ENCODE data around the gene NOL4L. TPM values are rescaled to one million over a fixed set of nuclear protein-coding genes. Genes with fewer than 3 reads are reported as not detected.

The NOL4L gene
- total and polyA plus RNA-seq, 2 donors (not counting 3 experiments of a cell fraction or from before 2014, with no cell fraction given) = 55.2 to 79.6 TPM

DNA sequence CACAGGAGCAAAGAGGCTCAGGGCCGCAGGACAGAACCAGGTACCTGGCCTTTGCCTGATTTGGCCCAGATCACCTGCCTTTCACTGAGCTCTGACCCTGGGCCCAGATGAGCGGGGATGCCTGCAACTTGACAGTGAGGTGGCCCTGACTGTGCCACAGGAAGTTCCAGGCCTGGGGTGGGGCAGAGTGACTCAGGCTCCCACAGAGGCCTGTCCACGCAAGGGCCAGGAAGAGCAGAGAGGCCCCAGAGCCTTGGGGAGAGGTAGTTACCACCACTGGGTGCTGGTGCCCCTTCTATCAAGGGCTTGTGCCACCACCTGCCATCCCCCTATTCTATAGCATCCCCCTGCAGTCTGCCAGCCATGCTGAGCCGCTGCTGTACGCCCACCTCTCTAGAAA, 4.1 kb upstream of the NOL4L start:
- Histone ChIP-seq H2AFZ (ENCODE audit: low read depth, low read length) (no peak overlapping the region), H3K27me3 (ENCODE audit: control insufficient read depth in 2 of 2, insufficient read depth in 2 of 2, low read length in 2 of 2) (peaks cover 18 to 26% of the 10 kb centered on the region in 2 experiments), H3K36me3 (ENCODE audit: control insufficient read depth in 2 of 2, extremely low read depth in 1 of 2, insufficient read depth in 2 of 2, low read length in 2 of 2) (no peaks in the 10 kb centered on the region), H3K27ac (ENCODE audit: insufficient read depth, low read depth, low read length) (no peak overlapping the region), H3K9me3 (replicated peaks; ENCODE audit: control insufficient read depth, insufficient read depth, low read length) (no peaks in the 10 kb centered on the region), H3K79me2 (ENCODE audit: control insufficient read depth, insufficient read depth, low read length) (no peaks in the 10 kb centered on the region), H3K4me2 (ENCODE audit: insufficient read depth, low read length) (no peak overlapping the region), H3K9ac (replicated peaks; ENCODE audit: extremely low read depth, insufficient read depth, low read length) (no peak overlapping the region), H3K4me1 (ENCODE audit: control insufficient read depth, extremely low read depth, insufficient read depth, low read length) (no peaks in the 10 kb centered on the region), H3K4me3 (replicated peaks in 1 of 3; ENCODE audit: insufficient read depth in 1 of 3, low read depth in 1 of 3, low read length in 3 of 3) (no peak overlapping the region), H3K9me1 (replicated peaks; ENCODE audit: control insufficient read depth, extremely low read depth, insufficient read depth, low read length) (no peaks in the 10 kb centered on the region), H4K20me1 (replicated peaks; ENCODE audit: control insufficient read depth, extremely low read depth, insufficient read depth, low read length) (no peaks in the 10 kb centered on the region)
- TF ChIP-seq POLR2AphosphoS5 (IDR thresholded peaks at IDR 0.05; ENCODE audit: insufficient read depth, low read depth, low read length) = no peak
- no peak for TF ChIP-seq JUN (IDR thresholded peaks at IDR 0.05; ENCODE audit: borderline replicate concordance, insufficient read depth, insufficient read length, low read depth)
- no peak for TF ChIP-seq POLR2A (IDR thresholded peaks at IDR 0.05; ENCODE audit: low read depth, low read length)
- TF ChIP-seq GATA2 (IDR thresholded peaks at IDR 0.05; ENCODE audit: insufficient read depth, insufficient read length, low read depth, low read length) = no peak
- no peak for TF ChIP-seq EZH2 (IDR thresholded peaks at IDR 0.05; ENCODE audit: borderline replicate concordance, low read depth, low read length, severe bottlenecking)
- no peak for TF ChIP-seq MAX (IDR thresholded peaks at IDR 0.05; ENCODE audit: insufficient read depth, insufficient read length)
- no peak for TF ChIP-seq CTCF (IDR thresholded peaks at IDR 0.05; ENCODE audit: extremely low read depth in 1 of 2, insufficient read depth in 1 of 2, low read depth in 1 of 2, low read length in 2 of 2)
- no peak for TF ChIP-seq FOS (IDR thresholded peaks at IDR 0.05; ENCODE audit: borderline replicate concordance, insufficient read depth, low read length)
- TF ChIP-seq MYC (IDR thresholded peaks at IDR 0.05; ENCODE audit: low read depth, low read length) = no peak
- DNase-seq (ENCODE audit: low read depth, low spot score) (no peak), FAIRE-seq (no peak)
- BruUV-seq (replicated peaks) = no TSS peak
- CTCF ChIA-PET = interaction anchor here (1.0 kb wide), 1 partner anchor 35 kb away, joined by 3 read pairs; no protein-coding TSS in a partner anchor
- dilution Hi-C loops (cut with MboI; ENCODE audit: extremely low pct_ligation_motif_present, low sequenced_read_pairs) = no loop called here
- POLR2A ChIA-PET = no interaction called here
- intact Hi-C loops (cut with micrococcal nuclease) = no loop called here

Measured in endothelial cell of umbilical vein (primary cell).